ENCODE results near the gene SPACA4. TPM values are rescaled to one million over a fixed set of nuclear protein-coding genes. Genes with fewer than 3 reads are reported as not detected.

SPACA4 gene
- polyA plus RNA-seq, 1 of the 3 experiments (the other 2 are of a cell fraction): not detected

DNA sequence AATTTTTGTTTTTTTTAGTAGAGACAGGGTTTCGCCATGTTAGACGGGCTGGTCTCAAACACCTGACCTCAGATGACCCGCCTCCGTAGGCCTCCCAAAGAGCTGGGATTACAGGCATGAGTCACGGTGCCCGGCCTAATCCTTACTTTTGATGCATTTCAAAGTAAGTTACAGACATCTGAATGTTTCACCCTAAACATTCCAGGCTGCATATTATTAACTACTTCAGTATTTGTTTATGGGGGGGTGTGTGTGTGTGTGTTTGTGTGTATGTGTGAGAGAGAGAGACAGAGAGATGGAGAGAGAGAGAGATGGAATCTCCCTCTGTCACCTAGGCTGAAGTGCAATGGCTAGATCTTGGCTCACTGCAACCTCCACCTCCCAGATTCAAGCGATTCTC is 41.5 kb upstream of the SPACA4 start:
- CTCF ChIA-PET: interaction anchor here (2.0 kb wide), 1 partner anchor 19 kb away, joined by 7 read pairs; no protein-coding TSS in a partner anchor
- TF ChIP-seq ELF1 (IDR thresholded peaks at IDR 0.05): no peak
- peak; percentile 20; the same call in 1 of the 2 replicates for TF ChIP-seq FOSL2 (IDR thresholded peaks at IDR 0.05; ENCODE audit: borderline replicate concordance, low read depth)
- H3K27ac ChIP-seq (ENCODE audit: low read depth in 2 of 2, low read length in 1 of 2): no peak overlapping the region

DNA sequence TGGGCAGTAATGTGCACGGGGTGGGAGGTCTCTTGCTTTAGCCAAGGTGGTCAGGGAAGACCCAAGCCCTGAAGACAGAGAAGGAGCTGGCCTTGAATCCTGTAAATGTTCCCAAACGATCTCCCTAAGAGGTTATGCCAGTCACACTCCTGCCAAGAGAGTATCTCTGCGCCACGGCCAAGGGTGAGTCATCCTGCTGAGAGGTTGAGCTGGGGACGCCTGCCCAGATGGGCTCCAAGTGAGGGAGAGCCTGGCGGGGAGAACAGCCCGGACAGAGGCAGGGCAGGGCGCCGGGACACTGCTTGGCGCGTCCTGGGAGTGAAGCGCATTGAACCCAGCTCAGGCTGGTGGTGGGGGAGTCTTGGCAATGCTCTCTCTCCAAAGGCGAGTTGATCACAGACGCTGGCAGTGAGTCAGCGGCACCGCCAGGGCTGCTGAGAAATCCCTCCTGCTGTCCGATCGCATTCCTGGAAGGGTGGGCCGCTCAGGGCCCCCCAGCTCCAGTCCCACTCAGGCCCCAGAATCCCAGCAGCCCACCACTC is 38.1 kb upstream of the SPACA4 start:
- H3K36me3 ChIP-seq (replicated peaks in 1 of 2; ENCODE audit: control insufficient read depth in 1 of 2, insufficient read depth in 2 of 2, low read length in 1 of 2): no peaks in the 10 kb centered on the region
- H3K4me3 ChIP-seq (ENCODE audit: low read depth in 2 of 2, low read length in 1 of 2): no peak overlapping the region
- H3K27me3 ChIP-seq (ENCODE audit: insufficient read depth): no peaks in the 10 kb centered on the region
- peaks cover 14% of the 10 kb centered on the region for H3F3A ChIP-seq (replicated peaks; ENCODE audit: insufficient read depth)
- WGBS (ENCODE audit: low lambda C conversion rate): 3% methylated on average over 7 of the region's 19 CpGs
- H3K9me3 ChIP-seq: no peaks in the 10 kb centered on the region
- H3K4me2 ChIP-seq: peak overlapping the region; percentile 78
- H2AFZ ChIP-seq (ENCODE audit: low read depth): peak overlapping the region; percentile 98
- H3K27ac ChIP-seq (ENCODE audit: low read depth in 2 of 2, low read length in 1 of 2): peak overlapping the region; percentile 45 to 98; a peak in 3 of 4 replicates
- POLR2A ChIA-PET: interaction anchor here (0.7 to 0.8 kb wide), 2 partner anchors 15 to 75 kb away, joined by 3 read pairs; no protein-coding TSS in a partner anchor
- H3K9ac ChIP-seq: peak overlapping the region; percentile 72
- DNase-seq: peak; percentile 68
- CTCF ChIA-PET: interaction anchor here (0.6 to 2.8 kb wide), 6 partner anchors 16 to 79 kb away, joined by 3 to 19 read pairs (median 6); no protein-coding TSS in a partner anchor
- H3K9me2 ChIP-seq: no peaks in the 10 kb centered on the region
- H3K4me1 ChIP-seq (ENCODE audit: control insufficient read depth in 1 of 2, insufficient read depth in 2 of 2, low read depth in 1 of 2, low read length in 1 of 2): peaks cover 7 to 13% of the 10 kb centered on the region in 2 experiments; a peak in 3 of 4 replicates
- H3K79me2 ChIP-seq (ENCODE audit: insufficient read depth): no peaks in the 10 kb centered on the region
- H4K20me1 ChIP-seq (ENCODE audit: insufficient read depth): no peaks in the 10 kb centered on the region
- TF ChIP-seq, protein P1, sequence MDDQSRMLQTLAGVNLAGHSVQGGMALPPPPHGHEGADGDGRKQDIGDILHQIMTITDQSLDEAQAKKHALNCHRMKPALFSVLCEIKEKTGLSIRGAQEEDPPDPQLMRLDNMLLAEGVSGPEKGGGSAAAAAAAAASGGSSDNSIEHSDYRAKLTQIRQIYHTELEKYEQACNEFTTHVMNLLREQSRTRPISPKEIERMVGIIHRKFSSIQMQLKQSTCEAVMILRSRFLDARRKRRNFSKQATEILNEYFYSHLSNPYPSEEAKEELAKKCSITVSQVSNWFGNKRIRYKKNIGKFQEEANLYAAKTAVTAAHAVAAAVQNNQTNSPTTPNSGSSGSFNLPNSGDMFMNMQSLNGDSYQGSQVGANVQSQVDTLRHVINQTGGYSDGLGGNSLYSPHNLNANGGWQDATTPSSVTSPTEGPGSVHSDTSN (IDR thresholded peaks at IDR 0.05): peak; percentile 55; the same call in 1 of the 2 replicates
- TF ChIP-seq RCOR1 (IDR thresholded peaks at IDR 0.05; ENCODE audit: low read length) (no peak), NFIC (IDR thresholded peaks at IDR 0.05; ENCODE audit: borderline replicate concordance) (peak; percentile 83), JUND (IDR thresholded peaks at IDR 0.05) (peak; percentile 87), TAF1 (IDR thresholded peaks at IDR 0.05; ENCODE audit: borderline replicate concordance, low read depth, low read length) (peak; percentile 80), EZH2phosphoT487 (IDR thresholded peaks at IDR 0.05; ENCODE audit: borderline replicate concordance, low read depth) (no peak), MEF2A (IDR thresholded peaks at IDR 0.05; ENCODE audit: borderline replicate concordance, low read depth) (no peak; the same call in 1 of the 2 replicates), FOXM1 (IDR thresholded peaks at IDR 0.05; ENCODE audit: low read depth) (no peak), RXRA (IDR thresholded peaks at IDR 0.05; ENCODE audit: borderline replicate concordance, low read depth) (peak; percentile 78; the same call in 1 of the 2 replicates), ELF1 (IDR thresholded peaks at IDR 0.05) (no peak), RAD21 (IDR thresholded peaks at IDR 0.05; ENCODE audit: low read length) (no peak), YY1 (IDR thresholded peaks at IDR 0.05; ENCODE audit: low read depth) (no peak), FOSL2 (IDR thresholded peaks at IDR 0.05; ENCODE audit: borderline replicate concordance, low read depth) (peak; percentile 93), RFX5 (IDR thresholded peaks at IDR 0.05; ENCODE audit: low read length) (no peak), TEAD4 (IDR thresholded peaks at IDR 0.05; ENCODE audit: borderline replicate concordance, insufficient read depth) (no peak), SMC3 (IDR thresholded peaks at IDR 0.05; ENCODE audit: low read depth, low read length) (no peak; the same call in 1 of the 2 replicates), EP300 (IDR thresholded peaks at IDR 0.05; ENCODE audit: borderline replicate concordance in 1 of 2, low read depth in 1 of 2, low read length in 1 of 2) (peak in 1 of 2 experiments; percentile 57; a peak in 1 of 4 replicates), POLR2AphosphoS5 (IDR thresholded peaks at IDR 0.05; ENCODE audit: low read depth, low read length) (peak; percentile 61)
- TF ChIP-seq, protein P2, sequence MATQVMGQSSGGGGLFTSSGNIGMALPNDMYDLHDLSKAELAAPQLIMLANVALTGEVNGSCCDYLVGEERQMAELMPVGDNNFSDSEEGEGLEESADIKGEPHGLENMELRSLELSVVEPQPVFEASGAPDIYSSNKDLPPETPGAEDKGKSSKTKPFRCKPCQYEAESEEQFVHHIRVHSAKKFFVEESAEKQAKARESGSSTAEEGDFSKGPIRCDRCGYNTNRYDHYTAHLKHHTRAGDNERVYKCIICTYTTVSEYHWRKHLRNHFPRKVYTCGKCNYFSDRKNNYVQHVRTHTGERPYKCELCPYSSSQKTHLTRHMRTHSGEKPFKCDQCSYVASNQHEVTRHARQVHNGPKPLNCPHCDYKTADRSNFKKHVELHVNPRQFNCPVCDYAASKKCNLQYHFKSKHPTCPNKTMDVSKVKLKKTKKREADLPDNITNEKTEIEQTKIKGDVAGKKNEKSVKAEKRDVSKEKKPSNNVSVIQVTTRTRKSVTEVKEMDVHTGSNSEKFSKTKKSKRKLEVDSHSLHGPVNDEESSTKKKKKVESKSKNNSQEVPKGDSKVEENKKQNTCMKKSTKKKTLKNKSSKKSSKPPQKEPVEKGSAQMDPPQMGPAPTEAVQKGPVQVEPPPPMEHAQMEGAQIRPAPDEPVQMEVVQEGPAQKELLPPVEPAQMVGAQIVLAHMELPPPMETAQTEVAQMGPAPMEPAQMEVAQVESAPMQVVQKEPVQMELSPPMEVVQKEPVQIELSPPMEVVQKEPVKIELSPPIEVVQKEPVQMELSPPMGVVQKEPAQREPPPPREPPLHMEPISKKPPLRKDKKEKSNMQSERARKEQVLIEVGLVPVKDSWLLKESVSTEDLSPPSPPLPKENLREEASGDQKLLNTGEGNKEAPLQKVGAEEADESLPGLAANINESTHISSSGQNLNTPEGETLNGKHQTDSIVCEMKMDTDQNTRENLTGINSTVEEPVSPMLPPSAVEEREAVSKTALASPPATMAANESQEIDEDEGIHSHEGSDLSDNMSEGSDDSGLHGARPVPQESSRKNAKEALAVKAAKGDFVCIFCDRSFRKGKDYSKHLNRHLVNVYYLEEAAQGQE (IDR thresholded peaks at IDR 0.05; ENCODE audit: low read depth, low read length): peak; percentile 30; the same call in 1 of the 2 replicates
- TF ChIP-seq, protein P3, sequence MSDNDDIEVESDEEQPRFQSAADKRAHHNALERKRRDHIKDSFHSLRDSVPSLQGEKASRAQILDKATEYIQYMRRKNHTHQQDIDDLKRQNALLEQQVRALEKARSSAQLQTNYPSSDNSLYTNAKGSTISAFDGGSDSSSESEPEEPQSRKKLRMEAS (IDR thresholded peaks at IDR 0.05; ENCODE audit: low read depth): peak; percentile 57
- TF ChIP-seq, protein P4, sequence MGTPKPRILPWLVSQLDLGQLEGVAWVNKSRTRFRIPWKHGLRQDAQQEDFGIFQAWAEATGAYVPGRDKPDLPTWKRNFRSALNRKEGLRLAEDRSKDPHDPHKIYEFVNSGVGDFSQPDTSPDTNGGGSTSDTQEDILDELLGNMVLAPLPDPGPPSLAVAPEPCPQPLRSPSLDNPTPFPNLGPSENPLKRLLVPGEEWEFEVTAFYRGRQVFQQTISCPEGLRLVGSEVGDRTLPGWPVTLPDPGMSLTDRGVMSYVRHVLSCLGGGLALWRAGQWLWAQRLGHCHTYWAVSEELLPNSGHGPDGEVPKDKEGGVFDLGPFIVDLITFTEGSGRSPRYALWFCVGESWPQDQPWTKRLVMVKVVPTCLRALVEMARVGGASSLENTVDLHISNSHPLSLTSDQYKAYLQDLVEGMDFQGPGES (IDR thresholded peaks at IDR 0.05; ENCODE audit: low read depth, low read length): no peak

More for the DNA sequence above, 41.5 kb upstream of the SPACA4 start:
- H3K79me2 ChIP-seq (ENCODE audit: insufficient read depth): no peaks in the 10 kb centered on the region
- no peak overlapping the region for H3K9ac ChIP-seq
- H3K4me3 ChIP-seq (ENCODE audit: low read depth in 2 of 2, low read length in 1 of 2): no peak overlapping the region
- no peaks in the 10 kb centered on the region for H3K27me3 ChIP-seq (ENCODE audit: insufficient read depth)
- WGBS (ENCODE audit: low lambda C conversion rate): 55% methylated on average over 7 of the region's 7 CpGs
- H3K4me1 ChIP-seq (ENCODE audit: control insufficient read depth in 1 of 2, insufficient read depth in 2 of 2, low read depth in 1 of 2, low read length in 1 of 2): peaks cover 7 to 13% of the 10 kb centered on the region in 2 experiments; a peak in 3 of 4 replicates
- H4K20me1 ChIP-seq (ENCODE audit: insufficient read depth): no peaks in the 10 kb centered on the region
- POLR2A ChIA-PET: no interaction called here
- peaks cover 14% of the 10 kb centered on the region for H3F3A ChIP-seq (replicated peaks; ENCODE audit: insufficient read depth)
- H3K9me3 ChIP-seq: no peaks in the 10 kb centered on the region
- no peaks in the 10 kb centered on the region for H3K36me3 ChIP-seq (replicated peaks in 1 of 2; ENCODE audit: control insufficient read depth in 1 of 2, insufficient read depth in 2 of 2, low read length in 1 of 2)
- H3K9me2 ChIP-seq: no peaks in the 10 kb centered on the region
- H3K4me2 ChIP-seq: no peak overlapping the region
- DNase-seq: no peak
- peak overlapping the region; percentile 29; the same call in 1 of the 2 replicates for H2AFZ ChIP-seq (ENCODE audit: low read depth)

Data from SK-N-SH (cell line).